Ishikawa (cell line): ENCODE measurements around the gene TNFSF10.

Experiments
- CEBPB ChIP-seq: IDR thresholded peaks from 2 replicates; pipeline ENCODE4 v1.6.1; 2012
- EGR1 ChIP-seq: IDR thresholded peaks from 2 replicates; pipeline ENCODE4 v1.6.1; 2012
- EP300 ChIP-seq: IDR thresholded peaks from 2 replicates; pipeline ENCODE4 v1.6.1; 2012; ENCODE audit warnings: borderline replicate concordance
- FOXM1 ChIP-seq: IDR thresholded peaks from 2 replicates; pipeline ENCODE4 v1.6.1; 2012; ENCODE audit warnings: low read depth, borderline replicate concordance
- MAX ChIP-seq: IDR thresholded peaks from 2 replicates; pipeline ENCODE4 v1.6.1; 2012
- NFIC ChIP-seq: IDR thresholded peaks from 2 replicates; pipeline ENCODE4 v1.6.1; 2012
- RAD21 ChIP-seq: IDR thresholded peaks from 2 replicates; pipeline ENCODE4 v1.6.1; 2012; ENCODE audit warnings: low read depth
- REST ChIP-seq: IDR thresholded peaks from 2 replicates; pipeline ENCODE4 v1.6.1; 2012; ENCODE audit warnings: low read depth, mild to moderate bottlenecking
- TAF1 ChIP-seq: IDR thresholded peaks from 2 replicates; pipeline ENCODE4 v1.6.1; 2012; ENCODE audit warnings: low read depth, mild to moderate bottlenecking
- TCF12 ChIP-seq: IDR thresholded peaks from 2 replicates; pipeline ENCODE4 v1.6.1; 2012; ENCODE audit warnings: low read depth
- YY1 ChIP-seq: IDR thresholded peaks from 2 replicates; pipeline ENCODE4 v1.6.1; 2012; ENCODE audit warnings: low read depth

- TF ChIP-seq EP300, result no peak
- no peak for TF ChIP-seq YY1
- no peak for TF ChIP-seq MAX
- TF ChIP-seq REST, result no peak
- TF ChIP-seq NFIC, result no peak
- TF ChIP-seq FOXM1, result no peak
- TF ChIP-seq TAF1, result no peak
- TF ChIP-seq TCF12, result no peak
- no peak for TF ChIP-seq CEBPB
- no peak for TF ChIP-seq EGR1
- TF ChIP-seq RAD21, result no peak
Observed at GRCh38 chr3:172465281-172465680, 57.9 kb downstream of the TNFSF10 start.
